Activated CD8-positive, alpha-beta memory T cell treated with anti-CD3 and anti-CD28 coated beads for 1 hour (primary cell): ENCODE data around the gene NDUFV1.
"Not testable (repeated sequence)": the region's sequence is repeated elsewhere in the genome, so short reads cannot be mapped to it uniquely, and the experiment has no call there.

ENCODE experiments used
- DNase-seq, 2 donors: peaks; one replicate each; pipeline ENCODE4 v3.0.0-alpha.2; 2020; ENCODE audit warnings: low read depth in 1 of 2; ENCODE audit errors: extremely low read depth in 1 of 2

Gene NDUFV1

DNA sequence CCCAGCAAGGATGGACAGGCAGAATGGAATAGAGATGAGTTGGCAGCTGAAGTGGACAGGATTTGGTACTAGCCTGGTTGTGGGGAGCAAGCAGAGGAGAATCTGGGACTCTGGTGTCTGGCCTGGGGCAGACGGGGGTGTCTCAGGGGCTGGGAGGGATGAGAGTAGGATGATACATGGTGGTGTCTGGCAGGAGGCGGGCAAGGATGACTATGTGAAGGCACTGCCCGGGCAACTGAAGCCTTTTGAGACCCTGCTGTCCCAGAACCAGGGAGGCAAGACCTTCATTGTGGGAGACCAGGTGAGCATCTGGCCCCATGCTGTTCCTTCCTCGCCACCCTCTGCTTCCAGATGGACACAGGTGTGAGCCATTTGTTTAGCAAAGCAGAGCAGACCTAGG is 20.8 kb upstream of the NDUFV1 start:
- no peak for DNase-seq

DNA sequence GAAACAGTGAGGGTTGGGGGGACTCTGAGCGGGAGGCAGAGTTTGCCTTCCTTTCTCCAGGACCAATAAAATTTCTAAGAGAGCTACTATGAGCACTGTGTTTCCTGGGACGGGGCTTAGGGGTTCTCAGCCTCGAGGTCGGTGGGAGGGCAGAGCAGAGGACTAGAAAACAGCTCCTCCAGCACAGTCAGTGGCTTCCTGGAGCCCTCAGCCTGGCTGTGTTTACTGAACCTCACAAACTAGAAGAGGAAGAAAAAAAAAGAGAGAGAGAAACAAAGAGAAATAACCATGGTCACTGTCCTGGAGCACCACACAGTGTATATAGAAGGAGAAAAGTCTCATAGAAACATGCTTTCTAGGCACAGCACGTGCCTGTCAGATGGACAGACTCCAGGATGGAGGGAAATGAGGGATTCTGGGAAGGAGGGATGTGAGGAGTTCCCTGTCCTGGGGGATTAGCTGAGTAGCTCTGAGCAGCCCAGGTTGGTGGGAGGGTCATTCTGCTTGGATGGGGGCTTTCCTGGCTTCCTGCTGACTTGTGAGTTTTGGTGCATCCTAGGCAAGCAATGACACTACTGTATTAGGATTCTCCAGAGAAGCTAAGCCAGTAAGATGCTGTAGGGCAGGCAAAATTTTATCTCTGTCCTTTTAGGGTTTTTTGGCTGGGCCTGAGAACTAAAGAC is 20.0 kb upstream of the NDUFV1 start:
- no peak for DNase-seq

DNA sequence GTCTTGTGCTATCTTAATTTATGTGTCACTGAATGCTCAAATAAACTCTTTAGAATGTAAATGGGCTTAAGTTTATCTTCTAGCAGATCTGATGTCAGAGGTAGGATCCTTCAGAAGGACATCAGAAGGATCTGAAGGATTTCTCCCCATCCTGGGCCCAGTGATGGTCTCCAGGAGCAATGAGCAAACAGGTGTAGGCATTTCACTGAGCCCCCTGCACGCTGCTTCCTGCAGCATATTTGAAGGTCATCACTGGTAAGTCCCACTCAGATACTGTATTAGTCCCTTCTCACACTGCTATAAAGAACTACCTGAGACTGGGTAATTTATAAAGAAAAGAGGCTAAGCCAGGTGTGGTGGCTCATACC is 18.6 kb upstream of the NDUFV1 start:
- no peak for DNase-seq

DNA sequence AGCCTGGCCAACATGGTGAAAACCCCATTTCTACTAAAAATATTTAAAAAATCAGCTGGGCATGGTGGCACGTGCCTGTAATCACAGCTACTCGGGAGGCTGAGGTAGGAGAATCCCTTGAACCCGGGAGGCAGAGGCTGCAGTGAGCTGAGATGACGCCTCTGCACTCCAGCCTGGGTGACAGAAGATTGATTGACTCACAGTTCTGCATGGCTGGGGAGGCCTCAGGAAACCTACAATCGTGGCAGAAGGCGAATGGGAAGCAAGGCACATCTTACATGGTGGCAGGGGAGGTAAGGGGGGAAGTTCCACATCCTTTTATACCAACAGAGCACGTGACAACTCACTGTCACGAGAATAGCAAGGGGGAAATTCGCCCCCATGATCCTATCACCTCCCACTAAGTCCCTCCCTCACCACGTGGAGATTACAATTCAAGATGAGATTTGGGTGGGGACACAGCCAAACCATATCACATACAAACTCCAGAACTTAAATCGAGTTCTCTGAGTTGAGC is 17.8 kb upstream of the NDUFV1 start:
- not testable (repeated sequence) for DNase-seq

DNA sequence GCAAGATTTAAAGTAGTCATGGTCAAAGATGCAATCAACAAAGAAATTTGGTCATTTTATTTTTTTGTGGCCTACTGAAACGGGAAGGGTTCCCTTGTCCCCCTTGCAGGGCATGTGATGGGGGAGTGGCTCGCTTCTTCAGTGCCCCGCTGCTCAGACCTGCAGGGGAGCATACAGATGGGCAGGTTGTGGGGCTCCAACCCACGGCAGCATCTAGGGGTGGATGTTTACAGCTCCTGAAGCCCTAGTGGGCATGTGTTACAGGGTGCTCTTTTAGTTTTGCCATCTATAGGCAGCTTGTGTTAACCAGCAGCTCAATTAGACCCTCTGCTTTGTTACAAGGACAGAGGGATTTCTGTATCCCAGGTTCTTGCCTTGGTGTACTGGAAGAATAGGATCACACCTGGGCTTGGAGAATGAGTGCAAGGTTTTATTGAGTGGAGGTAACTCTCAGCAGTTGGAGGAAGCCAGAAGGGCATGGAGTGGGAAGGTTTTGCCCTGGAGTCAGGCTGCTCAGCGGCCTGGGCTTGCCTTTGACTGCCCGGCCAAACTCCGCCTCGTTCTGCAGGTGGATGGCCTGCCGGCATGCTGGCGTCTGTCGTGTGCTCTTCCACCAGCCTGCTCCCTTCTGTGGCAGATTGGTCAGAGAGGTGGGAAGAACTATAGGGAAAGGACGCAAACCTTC is 13.7 kb upstream of the NDUFV1 start:
- no peak for DNase-seq

DNA sequence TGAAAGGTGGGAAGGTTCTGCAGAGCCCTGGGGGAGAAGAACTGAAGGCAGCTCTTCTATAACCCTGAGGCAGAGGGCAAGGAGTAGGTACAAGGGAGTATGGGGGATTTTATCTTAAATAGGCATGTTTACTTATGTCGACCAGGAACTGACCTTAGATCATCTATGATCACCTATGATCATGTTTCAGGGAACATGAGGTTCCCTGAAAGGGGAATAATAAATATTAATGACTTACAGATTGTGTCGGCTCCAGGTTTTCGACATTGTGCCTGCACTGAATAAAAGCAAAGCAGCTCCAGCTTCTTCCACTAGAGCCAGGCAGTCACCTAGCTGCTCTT is 13.2 kb upstream of the NDUFV1 start:
- DNase-seq = no peak

DNA sequence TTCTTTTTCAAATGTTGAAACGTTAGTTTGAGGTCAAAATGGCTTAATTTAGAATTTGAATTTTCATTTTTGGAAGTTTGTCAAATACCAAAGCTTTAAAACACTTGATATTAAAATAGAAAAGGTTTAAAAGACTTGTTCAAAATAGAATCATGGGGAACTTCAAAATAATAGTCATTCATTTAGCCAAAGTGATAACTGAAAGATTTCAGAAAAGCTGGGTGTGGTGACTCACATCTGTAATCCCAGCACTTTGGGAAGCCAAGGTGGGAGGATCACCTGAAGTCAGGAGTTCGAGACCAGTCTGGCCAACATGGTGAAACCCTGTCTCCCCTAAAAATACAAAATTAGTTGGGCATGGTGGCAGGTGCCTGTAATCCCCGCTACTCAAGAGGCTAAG is 12.3 kb upstream of the NDUFV1 start:
- DNase-seq = no peak

DNA sequence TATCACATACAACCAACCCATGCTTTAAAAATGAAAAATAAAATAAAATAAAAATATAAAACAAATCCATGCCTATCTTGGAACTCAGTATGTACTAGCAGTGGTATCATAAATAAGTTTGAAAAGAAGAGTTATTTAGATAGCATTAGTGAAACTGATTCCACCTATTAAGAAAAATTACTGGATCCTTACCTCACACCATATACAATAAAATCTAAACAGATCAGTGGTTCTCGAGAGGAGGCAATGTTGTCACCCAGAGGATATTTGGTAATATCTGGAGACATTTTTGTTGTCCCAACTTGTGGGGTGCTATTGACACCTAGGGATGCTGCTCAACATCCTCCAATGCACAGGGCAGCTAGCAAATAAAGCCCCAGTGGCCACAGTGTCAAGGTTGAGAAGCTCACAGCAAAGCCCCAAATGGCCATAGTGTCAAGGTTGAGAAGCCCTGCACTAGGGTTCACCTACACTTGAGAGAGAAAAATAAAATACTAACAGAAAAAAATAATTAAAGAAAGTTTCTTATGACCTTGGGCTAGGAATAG is 9.9 kb upstream of the NDUFV1 start:
- DNase-seq = no peak

DNA sequence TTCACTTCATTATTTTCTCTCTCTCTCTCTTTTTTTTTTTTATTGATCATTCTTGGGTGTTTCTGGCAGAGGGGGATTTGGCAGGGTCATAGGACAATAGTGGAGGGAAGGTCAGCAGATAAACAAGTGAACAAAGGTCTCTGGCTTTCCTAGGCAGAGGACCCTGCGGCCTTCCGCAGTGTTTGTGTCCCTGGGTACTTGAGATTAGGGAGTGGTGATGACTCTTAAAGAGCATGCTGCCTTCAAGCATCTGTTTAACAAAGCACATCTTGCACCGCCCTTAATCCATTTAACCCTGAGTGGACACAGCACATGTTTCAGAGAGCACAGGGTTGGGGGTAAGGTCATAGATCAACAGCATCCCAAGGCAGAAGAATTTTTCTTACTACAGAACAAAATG is 9.3 kb upstream of the NDUFV1 start:
- DNase-seq = not testable (repeated sequence)

DNA sequence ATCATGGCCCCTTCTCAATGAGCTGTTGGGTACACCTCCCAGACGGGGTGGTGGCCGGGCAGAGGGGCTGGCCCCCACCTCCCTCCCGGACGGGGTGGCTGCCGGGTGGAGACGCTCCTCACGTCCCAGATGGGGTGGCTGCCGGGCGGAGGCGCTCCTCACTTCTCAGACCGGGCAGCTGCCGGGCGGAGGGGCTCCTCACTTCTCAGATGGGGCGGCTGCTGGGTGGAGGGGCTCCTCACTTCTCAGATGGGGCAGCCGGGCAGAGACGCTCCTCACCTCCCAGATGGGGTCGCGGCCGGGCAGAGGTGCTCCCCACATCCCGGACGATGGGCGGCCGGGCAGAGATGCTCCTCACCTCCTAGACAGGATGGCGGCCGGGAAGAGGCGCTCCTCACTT is 8.8 kb upstream of the NDUFV1 start:
- DNase-seq = not testable (repeated sequence)

DNA sequence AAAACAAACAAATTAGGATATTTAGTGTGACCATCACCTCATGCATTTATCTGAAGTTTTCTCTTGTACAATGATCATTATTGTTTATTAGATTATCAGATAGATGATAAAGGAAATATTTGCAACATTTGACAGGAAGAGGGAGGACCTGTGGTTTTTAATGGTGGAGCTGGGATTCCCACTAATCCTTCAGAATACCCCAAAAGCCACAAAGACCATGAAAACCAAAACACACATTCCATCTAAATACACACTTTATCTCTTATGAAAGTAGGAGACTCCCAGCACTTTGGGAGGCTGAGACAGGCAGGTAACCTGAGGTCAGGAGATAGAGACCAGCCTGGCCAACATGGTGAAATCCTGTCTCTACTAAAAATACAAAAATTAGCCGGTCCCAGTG is 7.6 kb upstream of the NDUFV1 start:
- DNase-seq = no peak

DNA sequence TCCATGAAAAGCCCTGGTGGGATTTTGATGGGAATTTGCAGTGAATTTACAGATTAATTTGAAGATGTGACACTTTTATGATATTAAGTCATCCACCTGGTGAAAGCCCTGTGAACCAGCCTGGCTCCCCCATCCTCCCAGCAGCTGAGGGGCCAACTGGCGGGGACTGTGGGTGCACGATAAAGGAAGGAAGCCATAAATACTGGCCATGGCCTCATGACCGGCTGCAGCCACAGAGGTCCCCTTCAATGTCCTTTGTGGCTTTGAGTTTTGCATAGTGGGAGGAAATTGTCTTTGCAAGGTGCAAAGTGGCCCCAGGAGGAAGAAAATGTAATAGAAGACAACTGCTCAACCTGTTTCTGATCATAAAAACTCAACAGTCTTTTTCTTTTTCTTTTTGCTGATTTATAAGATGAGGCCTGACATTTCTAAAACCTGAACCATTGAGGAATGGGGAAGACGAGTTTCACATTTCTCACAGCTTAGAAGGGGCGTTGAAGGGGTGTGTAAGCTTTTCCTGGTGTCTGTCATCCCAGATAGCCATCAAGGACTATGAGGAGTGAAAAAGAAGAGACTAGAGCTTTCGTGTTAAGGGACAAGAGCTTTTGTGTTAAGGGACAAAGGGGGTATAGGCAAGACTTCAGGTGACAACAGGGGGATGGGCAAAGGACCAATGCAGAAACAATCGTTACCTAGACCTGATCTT is 6.3 kb upstream of the NDUFV1 start:
- no peak for DNase-seq

DNA sequence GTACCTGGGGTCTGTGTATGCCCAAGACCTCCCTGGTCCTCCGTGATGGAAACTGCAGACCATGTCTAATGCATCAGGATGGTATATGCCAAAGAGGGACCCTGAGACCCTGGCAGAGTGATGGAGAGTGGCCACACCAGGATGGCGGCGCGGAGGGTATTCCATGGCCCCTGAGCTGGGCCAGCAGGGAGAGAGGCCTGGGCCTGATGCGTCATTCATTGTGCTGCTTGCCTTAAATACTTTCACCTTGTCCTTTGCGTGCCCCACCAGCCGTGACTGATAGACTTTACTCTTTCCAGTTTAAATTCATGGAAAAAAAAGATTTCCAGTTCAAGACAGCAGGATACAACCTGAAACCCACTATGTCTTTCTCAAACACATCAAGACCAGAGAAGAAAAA is 5.6 kb upstream of the NDUFV1 start:
- DNase-seq = no peak

DNA sequence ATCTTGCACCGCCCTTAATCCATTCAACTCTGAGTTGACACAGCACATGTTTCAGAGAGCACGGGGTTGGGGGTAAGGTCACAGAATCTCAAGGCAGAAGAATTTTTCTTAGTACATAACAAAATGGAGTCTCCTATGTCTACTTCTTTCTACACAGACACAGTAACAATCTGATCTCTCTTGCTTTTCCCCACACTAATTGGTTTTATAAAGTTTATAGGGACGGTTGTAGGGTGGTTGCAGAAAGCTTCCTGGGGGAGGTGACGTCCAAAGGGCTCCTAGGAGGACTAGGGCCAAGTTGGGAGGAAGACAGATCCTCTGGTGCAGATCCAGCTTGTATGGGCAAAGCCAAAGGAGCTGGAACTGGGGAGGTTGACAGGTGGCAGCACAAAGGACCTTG is 2.6 kb upstream of the NDUFV1 start:
- not testable (repeated sequence) for DNase-seq

DNA sequence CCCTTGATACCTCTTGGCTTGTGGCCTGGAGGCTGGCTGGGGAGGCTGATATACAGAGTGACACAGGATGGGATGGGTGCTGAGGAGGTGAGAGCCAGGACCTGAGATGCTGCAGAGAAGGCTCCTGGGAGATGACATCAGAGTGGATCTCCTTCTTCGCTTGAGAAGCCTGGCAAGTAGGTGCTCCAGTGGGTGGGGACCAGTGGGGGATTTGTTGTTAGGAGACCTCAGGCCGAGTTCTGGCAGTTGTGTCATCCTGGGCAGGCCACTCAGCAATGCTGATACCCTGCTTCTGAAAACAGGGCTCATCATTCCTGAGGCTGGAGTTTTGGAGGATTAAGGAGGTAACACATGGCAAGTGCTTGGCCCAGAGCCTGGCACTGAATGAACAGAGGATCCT is 1.9 kb upstream of the NDUFV1 start:
- DNase-seq = no peak

DNA sequence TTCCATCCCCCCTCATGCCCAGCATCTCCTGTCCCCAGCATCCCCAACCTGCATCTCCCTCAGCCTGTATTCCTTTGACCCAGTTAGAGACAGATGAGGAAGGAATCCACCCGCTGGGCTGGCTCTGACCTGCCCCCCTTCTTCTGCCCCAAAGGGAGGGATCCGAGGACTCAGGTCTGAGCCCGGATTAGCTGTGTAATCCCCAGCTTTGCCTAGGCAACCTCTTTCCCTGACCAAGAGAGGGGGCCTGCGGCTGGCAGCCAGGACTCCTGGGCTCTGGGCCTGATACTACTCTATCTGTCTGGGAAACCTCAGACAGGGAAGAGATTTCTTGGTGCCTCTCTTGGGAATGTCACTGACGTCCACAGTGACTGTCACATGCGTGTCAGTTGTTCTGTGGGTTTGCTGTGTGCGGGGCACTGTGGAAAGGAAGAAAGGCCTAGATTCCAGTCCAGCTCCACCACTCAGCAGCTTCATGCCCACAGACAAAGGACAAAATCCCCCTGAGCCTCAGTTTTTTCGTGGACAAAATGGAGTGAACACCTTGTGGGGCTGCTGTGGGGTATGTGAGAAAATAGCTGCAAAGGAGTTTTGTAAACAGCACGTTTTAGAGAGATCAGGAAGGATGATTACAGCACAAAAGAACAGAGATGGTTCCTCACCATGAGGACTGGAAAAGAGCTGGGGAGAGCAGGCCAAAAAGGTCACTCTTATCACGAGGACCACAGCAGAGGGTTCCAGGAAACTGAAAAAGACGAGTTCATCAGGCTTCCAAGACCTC is 1.3 kb upstream of the NDUFV1 start:
- DNase-seq = no peak

DNA sequence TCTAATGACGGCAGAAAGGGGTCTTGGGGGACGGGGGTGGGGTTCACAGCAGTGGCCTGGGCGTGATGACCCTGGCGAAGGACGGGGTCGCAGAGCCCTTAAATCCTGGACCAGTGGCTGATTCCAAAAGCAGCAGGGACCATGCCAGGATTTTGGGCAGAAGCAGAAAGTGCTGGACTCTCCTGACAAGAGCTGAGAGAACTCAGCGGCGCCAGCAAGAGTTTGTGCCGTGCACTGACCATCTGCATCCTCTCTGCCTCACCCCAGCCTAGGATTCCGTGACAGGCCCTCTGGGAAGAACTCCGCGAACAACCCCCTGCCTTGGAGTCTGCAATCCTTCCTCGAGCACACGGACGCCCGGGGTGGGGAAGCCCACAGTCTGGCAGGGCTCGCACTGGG is 644 bp upstream of the NDUFV1 start:
- no peak for DNase-seq

DNA sequence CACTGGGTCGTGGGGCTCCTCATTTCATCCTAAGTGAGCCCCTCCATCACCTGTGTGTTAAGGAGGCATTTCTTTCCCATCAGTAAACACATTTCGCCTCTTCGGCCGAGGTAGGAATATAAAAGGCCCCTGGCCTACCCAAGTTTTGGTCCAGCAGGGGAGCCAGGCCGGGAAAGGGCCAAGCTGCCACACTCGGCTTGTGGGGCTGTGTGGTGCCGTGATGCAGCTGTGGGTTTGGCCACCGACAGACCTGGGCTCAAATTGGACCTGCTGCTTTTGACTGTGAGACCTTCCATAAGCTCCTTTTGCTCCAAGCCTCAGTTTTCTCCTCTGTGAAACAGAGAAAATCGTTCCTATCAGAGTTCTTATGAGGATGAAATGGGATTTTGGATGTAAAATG is 771 bp downstream of the NDUFV1 start:
- no peak for DNase-seq

DNA sequence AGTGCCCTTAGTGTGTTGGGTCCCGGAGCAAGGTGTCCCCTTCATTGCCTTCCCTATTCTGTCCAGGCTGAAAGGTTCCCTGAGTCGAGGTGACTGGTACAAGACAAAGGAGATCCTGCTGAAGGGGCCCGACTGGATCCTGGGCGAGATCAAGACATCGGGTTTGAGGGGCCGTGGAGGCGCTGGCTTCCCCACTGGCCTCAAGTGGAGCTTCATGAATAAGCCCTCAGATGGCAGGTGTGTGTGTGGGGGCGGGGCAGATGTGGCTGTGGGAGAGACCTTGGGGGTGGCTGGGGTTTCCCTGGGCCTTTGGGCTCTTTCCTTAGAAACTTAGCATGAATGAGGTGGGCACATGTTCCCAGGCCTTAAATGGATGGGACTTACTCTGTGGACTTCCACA is 1.8 kb downstream of the NDUFV1 start:
- DNase-seq = no peak

DNA sequence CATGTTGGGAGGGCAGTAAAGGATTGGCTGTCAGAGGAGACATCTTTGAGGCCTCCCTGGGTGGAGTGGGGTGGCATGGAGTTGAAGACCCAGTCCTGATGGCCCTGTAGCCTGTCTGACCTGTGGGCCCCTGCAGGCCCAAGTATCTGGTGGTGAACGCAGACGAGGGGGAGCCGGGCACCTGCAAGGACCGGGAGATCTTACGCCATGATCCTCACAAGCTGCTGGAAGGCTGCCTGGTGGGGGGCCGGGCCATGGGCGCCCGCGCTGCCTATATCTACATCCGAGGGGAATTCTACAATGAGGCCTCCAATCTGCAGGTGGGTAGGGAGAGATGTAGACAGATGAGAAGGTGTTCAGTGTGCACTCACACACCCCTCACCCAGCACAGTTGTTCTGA is 2.6 kb downstream of the NDUFV1 start:
- DNase-seq = no peak

DNA sequence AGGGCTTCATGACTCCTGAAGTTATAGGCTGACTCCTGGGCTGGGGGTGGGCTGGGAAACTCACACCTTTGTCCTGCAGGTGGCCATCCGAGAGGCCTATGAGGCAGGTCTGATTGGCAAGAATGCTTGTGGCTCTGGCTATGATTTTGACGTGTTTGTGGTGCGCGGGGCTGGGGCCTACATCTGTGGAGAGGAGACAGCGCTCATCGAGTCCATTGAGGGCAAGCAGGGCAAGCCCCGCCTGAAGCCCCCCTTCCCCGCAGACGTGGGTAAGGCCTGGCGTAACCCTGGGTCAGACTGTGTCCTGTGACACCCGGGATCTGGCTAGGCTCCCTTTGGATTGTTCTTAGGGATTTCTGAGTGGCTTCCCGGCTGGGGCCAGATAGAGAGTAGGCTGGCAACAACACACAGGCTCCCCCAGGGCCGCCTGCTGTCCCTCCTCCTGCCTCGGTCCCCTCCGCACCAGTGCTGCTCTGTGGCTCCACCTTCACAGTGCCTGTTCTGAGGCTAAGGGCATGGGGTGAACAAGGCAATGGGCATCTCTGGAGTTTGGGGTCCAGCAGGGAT is 3.6 kb downstream of the NDUFV1 start:
- no peak for DNase-seq
